ENCODE data around the gene YBX2.

YBX2 gene

DNA sequence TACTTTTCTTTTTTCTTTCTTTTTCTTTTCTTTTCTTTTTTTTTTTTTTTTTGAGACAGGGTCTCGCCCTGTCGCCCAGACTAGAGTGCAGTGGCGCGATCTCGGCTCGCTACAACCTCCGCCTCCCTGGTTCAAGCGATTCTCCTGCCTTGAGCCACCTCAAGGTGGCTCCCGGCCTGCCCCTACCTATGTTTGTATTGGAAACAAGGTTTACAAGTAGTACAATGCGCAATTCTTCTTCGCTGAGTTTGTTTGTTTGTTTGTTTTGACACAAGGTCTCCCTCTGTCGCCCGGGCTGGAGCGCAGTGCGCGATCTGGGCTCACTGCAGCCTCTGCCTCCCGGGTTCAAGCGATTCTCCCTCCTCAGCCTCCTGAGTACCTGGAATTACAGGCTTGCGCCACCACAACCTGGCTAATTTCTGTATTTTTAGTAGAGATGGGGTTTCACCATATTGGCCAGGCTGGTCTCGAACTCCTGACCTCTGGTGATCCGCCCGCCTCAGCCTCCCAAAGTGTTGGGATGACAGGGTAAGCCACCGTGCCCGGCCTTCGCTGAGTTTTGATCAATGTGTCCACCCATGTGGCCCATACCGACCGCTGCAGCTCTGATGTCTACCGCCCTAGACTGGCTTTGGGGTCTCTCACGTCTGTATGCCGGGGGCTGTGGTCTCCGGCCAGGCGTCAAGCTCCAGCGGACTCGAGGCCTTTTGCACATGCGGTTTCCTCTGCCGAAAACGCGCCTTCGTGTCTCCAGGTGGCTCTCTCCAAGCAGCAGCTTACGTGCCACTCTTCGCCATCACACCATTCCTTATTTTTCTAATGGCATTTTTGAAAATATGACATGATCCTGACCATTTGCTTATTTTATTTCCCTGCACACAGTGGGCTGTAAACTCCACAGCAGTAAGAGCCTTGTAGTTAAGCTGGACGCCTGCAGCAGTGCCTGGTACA is 1.1 kb upstream of the YBX2 start:
- DNase-seq = no peak

DNA sequence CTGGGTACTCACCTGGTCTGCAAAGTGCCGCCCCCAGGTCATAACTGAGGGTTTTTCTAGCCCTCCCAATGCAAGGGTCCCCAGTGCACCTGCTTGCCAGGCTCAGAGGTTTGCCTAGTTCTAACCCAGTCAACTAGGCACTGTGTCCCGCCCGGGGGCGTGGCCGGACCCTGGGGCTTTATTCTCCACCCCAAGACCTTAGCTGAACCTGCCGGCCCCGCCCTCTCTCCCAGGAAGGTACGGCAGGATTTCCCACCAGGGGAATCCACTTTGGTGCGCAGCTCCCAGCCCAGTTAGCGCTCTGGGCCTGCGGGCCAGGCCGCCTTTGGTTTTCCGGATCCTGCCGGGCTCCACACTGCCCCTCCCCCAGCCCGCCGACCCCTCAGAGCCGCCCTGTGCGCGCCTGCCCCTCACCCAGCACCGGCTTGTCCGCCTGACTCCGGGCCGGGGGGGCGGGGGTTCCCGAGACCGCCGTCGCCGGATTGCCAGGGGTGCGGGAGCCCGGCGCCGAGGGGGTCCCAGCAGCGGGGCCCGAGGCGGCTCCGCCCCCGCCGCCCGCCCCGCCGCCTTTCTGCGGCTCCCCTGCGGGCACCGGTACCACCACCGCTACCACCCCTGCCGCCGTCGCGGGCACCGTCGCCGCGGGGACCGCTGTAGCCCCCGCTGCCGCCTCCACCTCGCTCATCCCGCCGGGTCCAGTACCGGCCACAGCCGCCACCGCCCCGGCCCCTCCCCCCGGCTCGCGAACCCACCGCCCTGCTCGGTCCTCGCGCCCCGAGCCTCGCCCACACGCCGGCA is 424 bp downstream of the YBX2 start:
- no peak for DNase-seq

DNA sequence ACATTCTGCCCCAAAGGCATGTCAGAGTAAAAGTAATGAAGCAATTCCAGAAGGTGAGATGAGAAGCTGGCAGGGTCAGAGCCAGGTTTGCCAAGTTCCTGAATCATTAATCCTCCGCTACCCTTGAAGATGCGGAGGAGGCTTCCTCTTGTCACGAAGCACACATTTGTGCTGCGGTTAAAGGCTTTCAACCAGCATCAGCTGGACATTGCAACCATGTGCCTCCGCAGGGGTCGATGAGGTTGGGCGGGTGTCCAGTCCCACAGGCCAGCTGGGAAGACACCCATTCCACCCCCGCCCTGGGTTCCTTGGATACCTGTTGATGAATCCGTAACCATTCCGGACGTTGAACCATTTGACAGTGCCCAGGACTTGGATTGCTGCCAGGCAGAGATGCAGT is 1.3 kb downstream of the YBX2 start:
- no peak for DNase-seq

DNA sequence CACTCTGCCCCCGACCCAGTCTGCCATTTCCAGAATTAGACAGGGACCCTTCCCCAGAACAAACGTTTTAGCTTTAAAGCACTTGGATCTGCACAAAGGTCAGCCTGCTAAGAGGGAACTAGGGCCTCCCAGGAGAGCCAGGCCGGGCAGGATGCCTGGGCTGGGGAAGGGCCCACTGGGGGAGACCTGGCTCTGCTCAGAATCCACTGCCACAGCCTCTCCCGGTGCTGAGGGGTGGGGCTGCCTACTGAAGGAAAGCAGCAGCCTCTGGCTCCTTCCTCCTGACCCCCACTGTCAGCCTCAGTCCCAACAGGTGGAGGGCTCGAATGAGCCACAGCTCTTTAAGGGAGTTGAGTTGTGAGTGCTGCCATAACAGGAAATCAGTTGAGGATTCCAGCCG is 1.7 kb downstream of the YBX2 start:
- DNase-seq = no peak

DNA sequence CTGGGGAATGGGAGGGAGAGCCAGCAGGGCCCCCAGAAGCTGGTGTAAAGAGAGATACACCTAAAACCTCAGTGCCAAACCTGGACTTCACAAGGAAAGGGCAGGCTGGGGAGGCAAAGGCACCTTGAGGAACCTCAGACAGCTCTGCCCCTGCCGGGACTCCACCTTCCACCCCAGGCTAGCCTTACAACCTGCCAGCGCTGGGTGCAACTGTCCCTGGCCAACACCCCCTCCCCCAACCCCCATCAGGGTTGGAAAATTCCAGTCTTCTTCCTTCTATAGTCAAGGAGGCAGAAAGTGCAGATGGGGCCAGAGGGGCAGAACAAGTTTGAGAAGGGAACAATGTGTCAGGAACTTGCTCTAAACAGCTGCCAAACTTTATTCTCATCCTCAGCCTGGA is 2.2 kb downstream of the YBX2 start:
- no peak for DNase-seq

DNA sequence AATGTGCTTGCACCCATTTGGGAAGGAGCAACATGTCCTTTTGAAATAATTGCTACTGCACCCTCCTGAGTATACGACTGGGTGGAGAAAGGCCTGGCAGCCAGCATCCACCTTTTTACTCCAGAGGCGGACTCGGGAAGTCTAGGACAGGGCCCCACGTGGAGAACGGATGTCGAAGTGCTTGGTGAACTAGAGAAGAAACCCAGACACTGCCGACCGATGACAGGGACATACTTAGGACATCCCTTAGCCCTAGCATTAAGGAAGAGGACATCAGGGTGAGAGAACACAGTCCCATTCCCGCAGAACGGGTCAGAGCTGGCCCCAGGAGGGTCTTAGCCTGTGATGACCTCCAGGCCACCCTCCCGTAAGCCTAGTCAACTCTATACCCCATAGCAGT is 3.8 kb downstream of the YBX2 start:
- DNase-seq = no peak

DNA sequence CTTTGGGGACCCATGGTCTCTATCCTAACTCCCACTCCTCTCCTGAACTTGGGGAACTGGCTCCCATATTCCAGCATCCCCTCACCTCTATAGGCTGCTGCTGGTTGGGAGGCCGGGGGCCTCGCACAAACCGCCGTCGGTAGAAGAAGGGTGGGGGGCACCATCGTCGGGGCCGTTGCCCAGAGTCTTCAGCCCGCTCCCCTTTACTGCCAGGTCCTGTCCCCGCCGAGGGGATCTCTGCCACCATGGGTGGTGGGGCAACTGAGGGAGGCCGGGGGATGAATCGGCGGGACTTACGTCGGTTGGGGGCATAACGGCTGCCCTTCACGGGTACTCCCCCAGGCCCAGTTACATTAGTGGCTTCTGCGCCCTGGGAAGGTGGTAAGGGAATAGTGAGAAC is 4.3 kb downstream of the YBX2 start:
- DNase-seq = no peak

DNA sequence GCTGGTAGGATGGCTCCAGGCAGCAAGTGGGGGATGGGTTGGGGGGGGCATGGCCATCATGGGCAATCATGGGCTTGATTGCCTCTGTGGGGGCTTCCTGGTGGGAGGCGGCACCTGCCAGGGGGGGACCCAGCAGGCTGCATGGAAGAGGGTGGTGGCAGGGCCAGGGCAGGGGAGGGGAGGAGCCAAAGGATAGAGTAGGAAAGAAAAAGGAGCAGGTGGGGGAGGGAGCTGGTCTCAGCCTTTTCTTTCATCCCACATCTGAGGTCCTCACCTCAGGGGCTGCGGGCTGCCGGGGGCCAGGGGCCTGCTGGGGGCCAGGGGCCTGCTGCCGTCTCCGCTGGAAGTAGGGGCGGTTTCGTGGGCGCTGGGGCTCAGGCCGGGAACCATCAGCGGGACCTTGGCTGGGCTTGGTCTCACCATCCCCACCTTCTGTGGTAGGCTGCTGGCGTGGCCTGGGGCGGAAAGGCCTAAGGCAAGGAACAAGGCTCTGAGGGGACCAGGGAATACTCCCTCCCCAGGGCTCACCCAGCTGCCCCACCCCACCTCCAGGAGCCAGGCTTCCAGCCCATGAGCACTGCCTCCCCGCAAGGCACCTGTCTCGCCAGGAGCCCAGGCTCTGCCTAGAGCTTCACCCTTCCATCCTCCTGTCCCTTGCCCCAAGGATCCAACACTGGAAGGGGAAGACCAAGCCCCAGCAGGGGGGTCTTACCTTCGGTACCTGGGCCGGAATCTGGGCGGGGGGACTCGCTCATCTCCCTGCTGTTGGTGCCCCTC is 5.0 kb downstream of the YBX2 start:
- no peak for DNase-seq

DNA sequence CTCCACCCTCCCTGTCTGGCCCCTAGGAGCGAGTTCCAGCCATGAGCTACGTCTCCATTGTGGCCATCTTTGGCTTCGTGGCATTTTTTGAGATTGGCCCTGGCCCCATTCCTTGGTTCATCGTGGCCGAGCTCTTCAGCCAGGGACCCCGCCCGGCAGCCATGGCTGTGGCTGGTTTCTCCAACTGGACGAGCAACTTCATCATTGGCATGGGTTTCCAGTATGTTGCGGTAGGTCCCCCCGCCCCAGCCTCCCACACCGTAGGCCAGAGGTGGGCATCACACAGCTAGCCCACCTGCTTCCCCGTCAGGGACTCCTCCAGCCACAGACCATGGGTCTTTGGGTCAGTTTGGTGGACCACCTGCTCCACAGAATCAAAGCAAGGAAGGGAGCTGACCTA is 8.8 kb downstream of the YBX2 start:
- DNase-seq = no peak

DNA sequence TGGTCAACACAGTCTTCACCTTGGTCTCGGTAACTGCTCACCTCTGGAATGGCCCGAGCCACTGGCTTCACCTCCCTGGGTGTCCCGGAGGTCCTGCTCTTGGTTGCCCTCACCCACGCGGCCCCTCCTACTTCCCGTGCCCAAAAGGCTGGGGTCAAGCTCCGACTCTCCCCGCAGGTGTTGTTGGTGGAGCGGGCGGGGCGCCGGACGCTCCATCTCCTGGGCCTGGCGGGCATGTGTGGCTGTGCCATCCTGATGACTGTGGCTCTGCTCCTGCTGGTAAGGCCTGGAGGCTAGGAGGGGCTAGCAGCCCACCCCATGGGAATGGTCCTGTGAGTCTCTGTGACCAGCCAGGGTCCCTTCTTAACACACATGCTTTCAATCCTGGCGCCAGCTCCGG is 9.5 kb downstream of the YBX2 start:
- DNase-seq = no peak

DNA sequence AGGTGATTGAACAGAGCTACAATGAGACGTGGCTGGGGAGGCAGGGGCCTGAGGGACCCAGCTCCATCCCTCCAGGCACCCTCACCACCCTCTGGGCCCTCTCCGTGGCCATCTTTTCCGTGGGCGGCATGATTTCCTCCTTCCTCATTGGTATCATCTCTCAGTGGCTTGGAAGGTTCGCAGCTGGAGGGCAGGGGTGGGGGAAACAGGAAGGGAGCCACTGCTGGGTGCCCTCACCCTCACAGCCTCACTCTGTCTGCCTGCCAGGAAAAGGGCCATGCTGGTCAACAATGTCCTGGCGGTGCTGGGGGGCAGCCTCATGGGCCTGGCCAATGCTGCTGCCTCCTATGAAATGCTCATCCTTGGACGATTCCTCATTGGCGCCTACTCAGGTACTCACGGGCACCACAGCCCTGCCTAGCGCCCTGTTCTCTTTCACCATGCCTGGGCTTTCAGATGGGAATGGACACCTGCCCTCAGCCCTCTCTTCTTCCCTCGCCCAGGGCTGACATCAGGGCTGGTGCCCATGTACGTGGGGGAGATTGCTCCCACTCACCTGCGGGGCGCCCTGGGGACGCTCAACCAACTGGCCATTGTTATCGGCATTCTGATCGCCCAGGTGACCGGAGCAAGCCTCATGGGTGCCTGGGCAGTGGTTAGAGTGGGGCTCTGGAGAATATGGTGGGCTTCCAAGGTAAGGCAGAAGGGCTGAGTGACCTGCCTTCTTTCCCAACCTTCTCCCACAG is 10.8 kb downstream of the YBX2 start:
- DNase-seq = no peak

DNA sequence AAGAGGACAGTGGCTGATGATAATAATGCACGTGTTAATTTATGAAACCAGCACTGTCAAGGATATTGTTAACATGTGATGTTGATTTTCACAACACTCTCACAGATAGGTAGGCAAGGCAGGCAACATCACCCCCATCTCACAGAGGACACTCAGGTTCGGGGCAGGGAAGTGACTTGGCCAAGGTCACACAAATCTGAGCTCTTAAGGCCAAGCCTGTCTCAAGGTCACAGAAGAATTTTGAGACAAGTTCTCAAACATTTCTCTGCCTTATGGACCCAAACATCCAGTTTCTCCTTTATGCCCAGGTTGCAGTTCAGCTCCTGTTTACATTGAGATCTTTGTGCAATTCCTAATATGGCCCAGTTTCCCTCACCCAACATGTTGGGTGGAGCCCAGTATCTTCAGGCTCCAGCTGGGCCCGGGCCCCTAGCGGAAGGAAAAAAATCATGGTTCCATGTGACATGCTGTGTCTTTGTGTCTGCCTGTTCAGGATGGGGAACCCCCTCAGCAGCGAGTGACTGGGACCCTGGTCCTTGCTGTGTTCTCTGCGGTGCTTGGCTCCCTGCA is 11.6 kb downstream of the YBX2 start:
- DNase-seq = no peak

DNA sequence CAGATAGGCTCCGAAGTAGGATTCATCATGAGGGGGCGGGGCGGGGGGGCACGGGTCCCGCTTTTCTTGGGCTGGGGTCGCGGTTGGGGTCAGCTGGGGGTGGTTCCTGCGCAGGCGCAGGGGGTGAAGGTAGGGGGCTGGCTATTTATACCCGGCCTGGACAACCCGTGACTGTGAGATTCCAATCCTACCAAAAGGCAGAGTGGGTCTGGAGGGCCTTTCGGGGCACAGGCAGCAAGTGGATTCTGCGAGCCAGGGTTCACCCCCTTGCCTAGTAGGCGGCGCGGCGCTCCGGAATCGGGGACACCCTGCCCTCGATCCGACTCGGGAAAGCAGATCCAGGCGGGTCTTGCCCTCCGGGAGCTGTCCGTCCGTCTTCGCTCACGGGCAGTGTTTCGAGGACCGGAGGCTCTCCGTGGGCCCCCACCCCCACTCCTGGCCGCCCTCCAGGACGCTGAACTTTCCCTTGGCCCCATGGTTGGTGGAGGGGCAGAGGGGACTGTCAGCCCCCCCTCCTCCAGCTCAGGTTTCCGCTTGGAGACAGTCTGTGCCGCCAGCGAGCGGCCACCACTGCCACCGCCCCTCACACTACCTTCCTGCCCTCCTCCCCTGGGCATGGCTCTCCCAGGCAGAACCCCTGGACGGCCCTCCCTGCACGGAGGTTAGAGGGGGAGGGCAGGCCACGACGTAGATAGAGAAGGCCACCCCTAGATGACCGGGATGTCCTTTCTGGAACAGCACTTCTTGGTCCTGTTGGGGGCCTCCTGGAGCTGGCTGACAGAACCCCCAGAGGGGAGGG is 12.3 kb downstream of the YBX2 start:
- peak; percentile 31 for DNase-seq

DNA sequence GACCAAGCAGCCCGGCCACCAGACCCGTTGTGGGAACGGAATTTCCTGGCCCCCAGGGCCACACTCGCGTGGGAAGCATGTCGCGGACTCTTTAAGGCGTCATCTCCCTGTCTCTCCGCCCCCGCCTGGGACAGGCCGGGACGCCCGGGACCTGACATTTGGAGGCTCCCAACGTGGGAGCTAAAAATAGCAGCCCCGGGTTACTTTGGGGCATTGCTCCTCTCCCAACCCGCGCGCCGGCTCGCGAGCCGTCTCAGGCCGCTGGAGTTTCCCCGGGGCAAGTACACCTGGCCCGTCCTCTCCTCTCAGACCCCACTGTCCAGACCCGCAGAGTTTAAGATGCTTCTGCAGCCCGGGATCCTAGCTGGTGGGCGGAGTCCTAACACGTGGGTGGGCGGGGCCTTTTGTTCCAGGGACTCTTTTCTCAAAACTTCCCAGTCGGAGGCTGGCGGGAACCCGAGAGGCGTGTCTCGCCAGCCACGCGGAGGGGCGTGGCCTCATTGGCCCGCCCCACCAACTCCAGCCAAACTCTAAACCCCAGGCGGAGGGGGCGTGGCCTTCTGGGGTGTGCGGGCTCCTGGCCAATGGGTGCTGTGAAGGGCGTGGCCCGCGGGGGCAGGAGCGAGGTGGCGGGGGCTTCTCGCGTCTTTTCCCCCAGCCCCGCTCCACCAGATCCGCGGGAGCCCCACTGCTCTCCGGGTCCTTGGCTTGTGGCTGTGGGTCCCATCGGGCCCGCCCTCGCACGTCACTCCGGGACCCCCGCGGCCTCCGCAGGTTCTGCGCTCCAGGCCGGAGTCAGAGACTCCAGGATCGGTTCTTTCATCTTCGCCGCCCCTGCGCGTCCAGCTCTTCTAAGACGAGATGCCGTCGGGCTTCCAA is 13.1 kb downstream of the YBX2 start, which contains the start of gene SLC2A4:
TSS of gene SLC2A4 (plus strand) at position 645 of the 879 bp plus-strand sequence. CDS start at position 862, 217 bp downstream.
- peak; percentile 86 for DNase-seq

DNA sequence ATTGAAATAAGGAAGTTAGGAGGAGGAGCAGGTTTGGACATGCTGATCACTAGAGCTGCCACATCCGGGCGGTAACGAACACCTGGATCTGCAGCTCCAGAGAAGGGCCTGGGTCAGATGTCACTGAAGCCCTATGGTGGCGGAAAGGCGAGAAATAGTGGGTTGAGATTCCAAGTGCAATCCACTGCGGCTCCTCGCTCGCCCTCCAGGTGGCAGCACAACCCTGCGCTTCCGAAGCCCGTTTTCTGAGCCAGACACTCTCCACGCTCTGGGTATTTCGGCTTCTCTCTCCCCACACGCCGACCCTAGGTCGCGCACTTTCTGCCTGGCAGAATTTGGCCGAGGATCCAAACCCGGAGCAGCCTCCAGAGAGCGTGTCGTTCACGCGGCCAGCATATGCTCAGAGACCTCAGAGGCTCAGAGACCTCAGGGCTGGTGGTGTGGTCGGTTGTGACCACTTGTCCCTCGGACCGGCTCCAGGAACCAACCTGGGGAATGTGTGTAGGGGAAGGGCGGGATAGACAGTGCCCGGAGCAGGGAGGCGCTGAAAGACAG is 13.8 kb downstream of the YBX2 start:
- peak; percentile 88 for DNase-seq

DNA sequence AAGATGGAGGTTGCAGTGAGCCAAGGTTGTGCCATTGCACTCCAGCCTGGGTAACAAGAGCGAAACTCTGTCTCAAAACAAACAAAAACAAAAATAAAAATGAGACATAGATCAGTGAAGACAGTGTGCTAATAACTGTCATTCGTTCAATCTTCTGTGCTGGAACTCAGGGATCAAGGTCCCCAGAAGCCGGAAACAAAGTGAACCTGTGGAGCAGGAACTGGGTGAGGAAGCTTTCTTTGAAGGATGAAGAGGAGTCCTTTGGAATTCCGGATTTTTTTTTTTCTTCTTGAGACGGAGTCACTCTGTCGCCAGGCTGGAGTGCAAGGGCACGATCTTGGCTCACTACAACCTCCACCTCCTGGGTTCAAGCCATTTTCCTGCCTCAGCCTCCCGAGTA is 15.0 kb downstream of the YBX2 start:
- DNase-seq = no peak

DNA sequence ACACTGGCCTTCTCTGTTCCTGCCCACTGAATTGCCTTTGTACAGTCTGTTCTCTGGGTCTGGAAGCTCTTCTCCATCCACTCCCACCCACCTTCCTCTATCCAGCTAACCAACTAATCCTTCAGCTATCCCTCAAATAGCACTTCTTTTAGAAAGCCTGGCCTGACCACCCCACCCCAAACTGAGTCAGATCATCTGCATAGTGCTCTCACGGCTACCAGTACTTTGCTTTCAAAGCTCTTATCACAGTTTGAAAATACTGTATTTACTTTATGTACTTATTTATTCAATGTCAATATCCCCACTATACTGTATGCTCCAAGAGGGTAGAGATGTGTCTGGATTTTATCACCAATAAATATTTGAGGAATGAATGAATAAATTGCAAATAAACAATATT is 27.7 kb downstream of the YBX2 start:
- DNase-seq = no peak

DNA sequence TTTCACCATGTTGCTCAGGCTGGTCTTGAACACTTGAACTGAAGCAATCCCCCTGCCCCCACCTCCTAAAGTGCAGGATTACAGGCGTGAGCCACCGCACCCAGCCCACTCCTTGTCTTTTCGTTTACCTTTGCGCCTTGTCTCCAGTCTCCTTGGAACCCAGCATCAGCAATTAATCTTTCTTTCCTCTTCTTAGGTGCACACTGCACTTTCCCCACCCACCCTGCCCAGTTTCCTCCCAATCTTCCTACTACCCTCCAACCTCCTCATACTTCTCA is 30.7 kb downstream of the YBX2 start:
- DNase-seq = no peak

DNA sequence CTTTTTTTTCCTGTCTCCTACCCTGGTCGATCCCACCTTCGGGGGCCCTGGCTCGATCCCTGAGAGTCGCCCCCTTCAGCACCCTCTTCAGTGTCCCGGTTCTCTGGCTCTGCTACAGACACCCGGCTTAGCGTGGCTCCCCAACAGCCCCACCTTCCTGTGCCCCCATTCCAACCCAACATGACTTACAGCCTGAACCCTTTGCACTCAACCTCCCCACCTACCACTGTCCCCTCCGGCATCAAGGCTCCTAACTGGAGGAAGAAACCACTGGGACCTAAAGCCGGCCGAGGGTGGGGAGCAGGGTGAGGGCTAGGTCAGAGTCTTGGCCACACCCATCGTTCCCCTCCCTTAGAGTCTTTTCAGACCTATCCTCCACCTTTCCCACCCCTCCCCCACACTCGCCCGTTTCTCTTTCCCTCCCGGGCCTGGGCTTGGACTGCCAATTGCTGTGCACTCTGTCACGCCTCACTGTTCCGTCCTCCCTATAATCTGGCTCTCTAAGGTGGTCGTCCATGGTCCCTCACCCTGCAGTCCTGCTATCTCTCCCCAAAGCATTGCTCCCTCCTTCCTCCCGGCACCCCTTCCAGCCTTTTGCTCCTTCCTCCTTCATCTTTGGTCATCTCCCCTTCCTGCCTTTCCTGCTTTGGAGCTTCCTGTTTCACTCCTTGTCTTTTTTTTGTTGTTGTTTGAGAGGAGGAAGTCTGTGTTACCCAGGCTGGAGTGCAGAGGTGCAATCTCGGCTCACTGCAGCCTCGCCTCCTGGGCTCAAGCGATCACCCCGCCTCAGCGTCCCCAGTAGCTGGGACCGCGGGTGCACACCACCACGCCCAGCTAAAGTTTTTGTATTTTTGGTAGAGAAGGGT is 31.3 kb downstream of the YBX2 start:
- no peak for DNase-seq

Measured in activated CD8-positive, alpha-beta memory T cell treated with anti-CD3 and anti-CD28 coated beads, Interleukin-2, amount 50 U/mL, for 4 hours (primary cell).